ENCODE data around the gene CLDN6.

The CLDN6 gene

GRCh38 chr16:3051009-3051408 lies 33.0 kb upstream of the CLDN6 start:
- Histone ChIP-seq H3K9me3 (no peaks in the 10 kb centered on the region), H3K4me1 (no peaks in the 10 kb centered on the region), H3K4me3 (ENCODE audit: low read depth, low read length) (no peak overlapping the region), H3K36me3 (no peaks in the 10 kb centered on the region), H3K27me3 (peaks cover 55% of the 10 kb centered on the region)
- DNase-seq: no peak
- TF ChIP-seq CTCF (IDR thresholded peaks at IDR 0.05; ENCODE audit: low read depth, low read length): no peak

GRCh38 chr16:3050487-3050886 lies 32.5 kb upstream of the CLDN6 start:
- DNase-seq: no peak
- Histone ChIP-seq H3K4me1 (no peaks in the 10 kb centered on the region), H3K27me3 (peaks cover 60% of the 10 kb centered on the region)

GRCh38 chr16:3049921-3050481 lies 32.0 kb upstream of the CLDN6 start:
- no peaks in the 10 kb centered on the region for H3K4me1 ChIP-seq
- DNase-seq: no peak
- H3K27me3 ChIP-seq: peaks cover 65% of the 10 kb centered on the region
- no peak overlapping the region for H3K4me3 ChIP-seq (ENCODE audit: low read depth, low read length)
- TF ChIP-seq CTCF (IDR thresholded peaks at IDR 0.05; ENCODE audit: low read depth, low read length): no peak
- H3K9me3 ChIP-seq: 0 out of 2 replicates have a peak, but pooled peaks cover 3% of the 10 kb centered on the region
- H3K36me3 ChIP-seq: no peaks in the 10 kb centered on the region

More at GRCh38 chr16:3050487-3050886, 32.5 kb upstream of the CLDN6 start:
- no peaks in the 10 kb centered on the region for H3K9me3 ChIP-seq
- TF ChIP-seq CTCF (IDR thresholded peaks at IDR 0.05; ENCODE audit: low read depth, low read length): no peak
- H3K4me3 ChIP-seq (ENCODE audit: low read depth, low read length): no peak overlapping the region
- no peaks in the 10 kb centered on the region for H3K36me3 ChIP-seq

- no peaks in the 10 kb centered on the region for H3K36me3 ChIP-seq
- H3K27me3 ChIP-seq: peaks cover 92% of the 10 kb centered on the region
- H3K4me1 ChIP-seq: no peaks in the 10 kb centered on the region
- TF ChIP-seq CTCF (IDR thresholded peaks at IDR 0.05; ENCODE audit: low read depth, low read length): no peak
- DNase-seq: no peak
- 0 out of 2 replicates have a peak, but pooled peaks cover 3% of the 10 kb centered on the region for H3K9me3 ChIP-seq
- no peak overlapping the region for H3K4me3 ChIP-seq (ENCODE audit: low read depth, low read length)
These were observed 29.4 kb upstream of the CLDN6 start for GRCh38 chr16:3047387-3047720.

GRCh38 chr16:3046641-3047386 lies 28.8 kb upstream of the CLDN6 start:
- Histone ChIP-seq H3K36me3 (no peaks in the 10 kb centered on the region), H3K27me3 (peaks cover 93% of the 10 kb centered on the region), H3K4me3 (ENCODE audit: low read depth, low read length) (no peak overlapping the region), H3K9me3 (0 out of 2 replicates have a peak, but pooled peaks cover 3% of the 10 kb centered on the region), H3K4me1 (no peaks in the 10 kb centered on the region)
- no peak for DNase-seq
- TF ChIP-seq CTCF (IDR thresholded peaks at IDR 0.05; ENCODE audit: low read depth, low read length): no peak
